ENCODE measurements around the gene LPP.

GRCh38 chr3:188624828-188625227 is 470.9 kb downstream of the LPP start:
- TF ChIP-seq GATA2 (IDR thresholded peaks at IDR 0.05; ENCODE audit: low read depth, low read length), result no peak
- TF ChIP-seq GATA3 (IDR thresholded peaks at IDR 0.05; ENCODE audit: low read depth, low read length), result no peak

All from SH-SY5Y (cell line).